Measurements from ENCODE around the gene PPIF. TPM values are rescaled to one million over a fixed set of nuclear protein-coding genes. Genes with fewer than 3 reads are reported as not detected.
A peak's percentile ranks its signal among the peaks of the same experiment; 100 is the strongest.

The PPIF gene
- total RNA-seq, 6 experiments from 2014 or later = 66.1 to 109 (median 98.9) TPM

- no peak for DNase-seq
- Mint-ChIP-seq H3K4me1 (ENCODE audit: low read depth) (peaks cover 8% of the 10 kb centered on the region; the same call in 1 of the 2 replicates), H3K27ac (peak overlapping the region; percentile 63), H3K36me3 (ENCODE audit: low read depth) (peaks cover 17% of the 10 kb centered on the region), H3K27me3 (ENCODE audit: insufficient read depth) (peaks cover 16% of the 10 kb centered on the region), H3K4me3 (no peak overlapping the region), H3K9me3 (no peaks in the 10 kb centered on the region)
- no peak for TF ChIP-seq CTCF (IDR thresholded peaks at IDR 0.05)
Measured at GRCh38 chr10:79306644-79307220, 40.5 kb upstream of the PPIF start.

- TF ChIP-seq CTCF (IDR thresholded peaks at IDR 0.05) = no peak
- no peak for DNase-seq
Measured at GRCh38 chr10:79308016-79308415, 39.3 kb upstream of the PPIF start.

GRCh38 chr10:79308969-79309665 lies 38.2 kb upstream of the PPIF start:
- no peak for TF ChIP-seq CTCF (IDR thresholded peaks at IDR 0.05)
- DNase-seq = no peak
- peaks cover 7% of the 10 kb centered on the region; the same call in 1 of the 2 replicates for H3K4me1 Mint-ChIP-seq (ENCODE audit: low read depth)
- peak overlapping the region; percentile 11; the same call in 1 of the 2 replicates for H3K27ac Mint-ChIP-seq
- no peak overlapping the region for H3K4me3 Mint-ChIP-seq
- no peaks in the 10 kb centered on the region for H3K9me3 Mint-ChIP-seq
- H3K36me3 Mint-ChIP-seq (ENCODE audit: low read depth) = peaks cover 22% of the 10 kb centered on the region
- peaks cover 21% of the 10 kb centered on the region for H3K27me3 Mint-ChIP-seq (ENCODE audit: insufficient read depth)

More at GRCh38 chr10:79308016-79308415, 39.3 kb upstream of the PPIF start:
- H3K9me3 Mint-ChIP-seq = no peaks in the 10 kb centered on the region
- peaks cover 17% of the 10 kb centered on the region for H3K36me3 Mint-ChIP-seq (ENCODE audit: low read depth)
- peaks cover 13% of the 10 kb centered on the region for H3K27me3 Mint-ChIP-seq (ENCODE audit: insufficient read depth)
- H3K27ac Mint-ChIP-seq = no peak overlapping the region
- H3K4me3 Mint-ChIP-seq = no peak overlapping the region
- H3K4me1 Mint-ChIP-seq (ENCODE audit: low read depth) = peaks cover 8% of the 10 kb centered on the region; the same call in 1 of the 2 replicates

- no peak for TF ChIP-seq CTCF (IDR thresholded peaks at IDR 0.05)
- H3K4me3 Mint-ChIP-seq = no peak overlapping the region
Measured at GRCh38 chr10:79310200-79310865, 36.9 kb upstream of the PPIF start.

GRCh38 chr10:79310911-79311573 lies 36.2 kb upstream of the PPIF start:
- peaks cover 27% of the 10 kb centered on the region for H3K36me3 Mint-ChIP-seq (ENCODE audit: low read depth)
- no peak for TF ChIP-seq CTCF (IDR thresholded peaks at IDR 0.05)
- peaks cover 22% of the 10 kb centered on the region for H3K27me3 Mint-ChIP-seq (ENCODE audit: insufficient read depth)
- H3K4me1 Mint-ChIP-seq (ENCODE audit: low read depth) = peaks cover 6% of the 10 kb centered on the region
- no peaks in the 10 kb centered on the region for H3K9me3 Mint-ChIP-seq
- H3K4me3 Mint-ChIP-seq = no peak overlapping the region
- no peak for DNase-seq
- H3K27ac Mint-ChIP-seq = no peak overlapping the region

More at GRCh38 chr10:79310200-79310865, 36.9 kb upstream of the PPIF start:
- DNase-seq = no peak
- Mint-ChIP-seq H3K27ac (no peak overlapping the region), H3K4me1 (ENCODE audit: low read depth) (no peaks in the 10 kb centered on the region), H3K36me3 (ENCODE audit: low read depth) (peaks cover 21% of the 10 kb centered on the region), H3K9me3 (no peaks in the 10 kb centered on the region), H3K27me3 (ENCODE audit: insufficient read depth) (peaks cover 22% of the 10 kb centered on the region)

Data from HFFc6 (cell line).